ENCODE data around the gene TMEM19.
"Not testable (repeated sequence)": the region's sequence is repeated elsewhere in the genome, so short reads cannot be mapped to it uniquely, and the experiment has no call there.

DNA sequence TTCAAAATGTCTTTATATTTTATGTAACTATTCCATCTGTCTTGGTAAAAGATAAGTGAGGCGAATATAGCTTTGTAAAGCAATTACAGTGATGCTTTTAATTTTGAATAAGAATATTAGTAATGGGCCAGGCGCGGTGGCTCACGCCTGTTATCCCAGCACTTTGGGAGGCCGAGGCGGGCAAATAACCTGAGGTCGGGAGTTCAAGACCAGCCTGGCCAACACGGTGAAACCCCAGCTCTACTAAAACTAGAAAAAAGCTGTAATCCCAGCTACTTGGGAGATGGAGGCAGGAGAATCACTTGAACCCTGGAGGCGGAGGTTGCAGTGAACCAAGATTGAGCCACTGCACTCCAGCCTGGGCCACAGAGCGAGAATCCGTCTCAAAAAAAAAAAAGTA lies 1.3 kb downstream of the TMEM19 start:
- TF ChIP-seq POLR2A (IDR thresholded peaks at IDR 0.05; ENCODE audit: low read depth, low read length); TAF1 (IDR thresholded peaks at IDR 0.05; ENCODE audit: borderline replicate concordance, low read depth, low read length): not testable (repeated sequence)
